ENCODE results near the gene CHRM4. TPM values are rescaled to one million over a fixed set of nuclear protein-coding genes. Genes with fewer than 3 reads are reported as not detected.

The CHRM4 gene
- total RNA-seq, 2 donors from 2014 or later: 0.42 to 0.49 TPM

DNA sequence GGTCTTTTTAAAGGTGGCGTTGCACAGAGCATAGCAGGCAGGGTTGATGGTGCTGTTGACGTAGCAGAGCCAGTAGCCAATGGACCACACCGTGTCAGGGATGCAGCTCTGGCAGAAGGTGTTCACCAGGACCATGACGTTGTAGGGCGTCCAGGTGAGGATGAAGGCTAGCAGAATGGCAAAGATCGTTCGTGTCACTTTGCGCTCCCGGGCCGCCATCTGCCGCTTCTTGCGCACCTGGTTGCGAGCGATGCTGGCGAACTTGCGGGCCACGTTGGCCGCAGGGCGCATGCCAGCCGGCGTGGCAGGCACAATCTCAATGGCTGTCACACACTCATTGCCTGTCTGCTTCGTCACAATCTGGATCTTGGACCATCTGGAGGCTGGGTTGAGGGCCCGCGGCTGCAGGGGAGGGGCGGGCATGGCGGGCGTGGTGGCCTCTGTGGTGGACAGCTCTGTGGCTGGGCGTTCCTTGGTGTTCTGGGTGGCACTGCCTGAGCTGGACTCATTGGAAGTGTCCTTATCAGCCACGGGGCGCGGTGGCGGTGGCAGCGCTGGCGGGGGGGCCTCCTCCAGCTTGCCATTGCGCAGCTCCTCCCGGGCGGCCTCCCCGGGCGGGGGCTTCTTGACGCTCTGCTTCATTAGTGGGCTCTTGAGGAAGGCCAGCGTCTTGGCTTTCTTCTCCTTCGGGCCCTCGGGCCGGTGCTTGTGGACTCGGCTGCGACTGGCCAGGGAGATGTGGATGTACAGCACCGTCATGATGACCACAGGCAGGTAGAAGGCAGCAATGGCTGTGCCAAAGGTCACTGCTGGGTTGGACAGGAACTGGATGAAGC lies 6.2 kb downstream of the CHRM4 start:
- H3K4me1 ChIP-seq: peaks cover 29% of the 10 kb centered on the region
- H3K27ac ChIP-seq: no peak overlapping the region
- DNase-seq: no peak
- H3K36me3 ChIP-seq: no peaks in the 10 kb centered on the region
- TF ChIP-seq, protein P1, sequence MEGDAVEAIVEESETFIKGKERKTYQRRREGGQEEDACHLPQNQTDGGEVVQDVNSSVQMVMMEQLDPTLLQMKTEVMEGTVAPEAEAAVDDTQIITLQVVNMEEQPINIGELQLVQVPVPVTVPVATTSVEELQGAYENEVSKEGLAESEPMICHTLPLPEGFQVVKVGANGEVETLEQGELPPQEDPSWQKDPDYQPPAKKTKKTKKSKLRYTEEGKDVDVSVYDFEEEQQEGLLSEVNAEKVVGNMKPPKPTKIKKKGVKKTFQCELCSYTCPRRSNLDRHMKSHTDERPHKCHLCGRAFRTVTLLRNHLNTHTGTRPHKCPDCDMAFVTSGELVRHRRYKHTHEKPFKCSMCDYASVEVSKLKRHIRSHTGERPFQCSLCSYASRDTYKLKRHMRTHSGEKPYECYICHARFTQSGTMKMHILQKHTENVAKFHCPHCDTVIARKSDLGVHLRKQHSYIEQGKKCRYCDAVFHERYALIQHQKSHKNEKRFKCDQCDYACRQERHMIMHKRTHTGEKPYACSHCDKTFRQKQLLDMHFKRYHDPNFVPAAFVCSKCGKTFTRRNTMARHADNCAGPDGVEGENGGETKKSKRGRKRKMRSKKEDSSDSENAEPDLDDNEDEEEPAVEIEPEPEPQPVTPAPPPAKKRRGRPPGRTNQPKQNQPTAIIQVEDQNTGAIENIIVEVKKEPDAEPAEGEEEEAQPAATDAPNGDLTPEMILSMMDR (IDR thresholded peaks at IDR 0.05): no peak
- no peak overlapping the region for H3K4me3 ChIP-seq
- intact Hi-C loops (cut with DNase I): loop anchor here (5.0 kb wide), 1 partner anchor 237 kb away; no protein-coding TSS in a partner anchor
- H3K9ac ChIP-seq (ENCODE audit: low read depth in 2 of 2, low read length in 2 of 2): no peak overlapping the region
- no peaks in the 10 kb centered on the region for H3K9me3 ChIP-seq
- peaks cover 43% of the 10 kb centered on the region for H3K27me3 ChIP-seq

DNA sequence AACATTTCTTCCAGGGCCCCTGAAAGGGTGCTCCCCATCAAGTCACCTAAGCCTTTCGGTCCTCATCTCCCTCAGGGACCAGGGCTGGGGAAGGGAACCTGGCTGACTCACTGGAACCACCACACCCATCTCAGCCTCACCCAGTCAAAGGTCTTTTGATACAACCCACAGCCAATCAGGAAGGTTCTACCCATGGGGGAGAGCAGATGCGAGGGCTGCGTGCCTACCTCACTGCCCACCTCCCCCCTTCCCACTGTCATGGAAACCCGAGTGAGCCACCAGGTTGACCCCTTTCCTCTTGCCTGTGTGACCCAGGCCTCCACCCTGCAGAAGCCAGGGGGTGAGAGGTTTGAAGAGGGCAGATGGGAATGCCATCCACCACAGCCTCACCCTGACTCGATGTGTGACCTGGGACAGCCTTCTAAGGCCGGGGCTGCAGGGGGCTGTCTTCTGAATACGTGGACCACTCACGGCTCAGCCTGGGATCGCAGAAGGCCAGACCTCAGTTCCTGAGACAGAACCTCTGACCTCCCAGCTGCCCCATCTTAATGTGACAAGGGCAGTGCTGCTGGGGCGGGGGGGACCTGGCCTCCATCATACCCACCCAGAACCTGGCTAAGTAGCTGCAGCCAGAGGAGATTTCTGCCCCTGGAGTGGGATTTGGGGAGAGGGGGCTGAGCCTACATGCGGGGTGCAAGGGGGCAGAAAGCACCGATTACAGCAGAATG lies 7.4 kb downstream of the CHRM4 start:
- no peak overlapping the region for H3K9ac ChIP-seq (ENCODE audit: low read depth in 2 of 2, low read length in 2 of 2)
- TF ChIP-seq, protein P1 (IDR thresholded peaks at IDR 0.05): no peak
- DNase-seq: peak; percentile 83
- H3K9me3 ChIP-seq: no peaks in the 10 kb centered on the region
- intact Hi-C loops (cut with DNase I): no loop called here
- no peaks in the 10 kb centered on the region for H3K36me3 ChIP-seq
- H3K4me3 ChIP-seq: no peak overlapping the region
- peaks cover 31% of the 10 kb centered on the region for H3K27me3 ChIP-seq
- H3K4me1 ChIP-seq: peaks cover 16% of the 10 kb centered on the region
- no peak overlapping the region for H3K27ac ChIP-seq

GRCh38 chr11:46383404-46383758 lies 8.2 kb downstream of the CHRM4 start:
- TF ChIP-seq, protein P1 (IDR thresholded peaks at IDR 0.05): peak; percentile 11
- H3K4me1 ChIP-seq: peaks cover 16% of the 10 kb centered on the region
- H3K27ac ChIP-seq: no peak overlapping the region

GRCh38 chr11:46382646-46383403 lies 8.8 kb downstream of the CHRM4 start:
- DNase-seq: peak; percentile 61
- Histone ChIP-seq H3K9me3 (no peaks in the 10 kb centered on the region), H3K4me3 (peak overlapping the region; percentile 70), H3K9ac (ENCODE audit: low read depth in 2 of 2, low read length in 2 of 2) (peak overlapping the region in 1 of 2 donors; percentile 58), H3K27me3 (peaks cover 18% of the 10 kb centered on the region), H3K4me1 (peaks cover 16% of the 10 kb centered on the region), H3K27ac (no peak overlapping the region), H3K36me3 (no peaks in the 10 kb centered on the region)
- TF ChIP-seq, protein P1 (IDR thresholded peaks at IDR 0.05): peak; percentile 55
- intact Hi-C loops (cut with DNase I): no loop called here

More at GRCh38 chr11:46383404-46383758, 8.2 kb downstream of the CHRM4 start:
- no peaks in the 10 kb centered on the region for H3K36me3 ChIP-seq
- H3K9me3 ChIP-seq: no peaks in the 10 kb centered on the region
- no peak for DNase-seq
- no peak overlapping the region for H3K4me3 ChIP-seq
- H3K9ac ChIP-seq (ENCODE audit: low read depth in 2 of 2, low read length in 2 of 2): no peak overlapping the region
- H3K27me3 ChIP-seq: peaks cover 23% of the 10 kb centered on the region
- intact Hi-C loops (cut with DNase I): no loop called here

All from colonic mucosa (tissue), 4 donors.